ENCODE data around the gene CADPS.

The CADPS gene

GRCh38 chr3:62678841-62679240, 196.4 kb downstream of the CADPS start:
- DNase-seq: no peak

- no peak for DNase-seq
Measured at GRCh38 chr3:62677926-62678325, 197.3 kb downstream of the CADPS start.

GRCh38 chr3:62676689-62677271, 198.4 kb downstream of the CADPS start:
- no peak for DNase-seq

GRCh38 chr3:62675492-62675891, 199.7 kb downstream of the CADPS start:
- DNase-seq: no peak

GRCh38 chr3:62672988-62673313, 202.3 kb downstream of the CADPS start:
- no peak for DNase-seq

GRCh38 chr3:62672270-62672987, 202.8 kb downstream of the CADPS start:
- no peak for DNase-seq

GRCh38 chr3:62670351-62670750, 204.9 kb downstream of the CADPS start:
- DNase-seq: no peak

GRCh38 chr3:62669161-62669560, 206.1 kb downstream of the CADPS start:
- no peak for DNase-seq

- DNase-seq: no peak
Measured at GRCh38 chr3:62667714-62668113, 207.5 kb downstream of the CADPS start.

GRCh38 chr3:62665627-62666437, 209.4 kb downstream of the CADPS start:
- no peak for DNase-seq

GRCh38 chr3:62662677-62663076, 212.5 kb downstream of the CADPS start:
- DNase-seq: no peak

- no peak for DNase-seq
Measured at GRCh38 chr3:62659660-62660059, 215.6 kb downstream of the CADPS start.

- DNase-seq: no peak
Measured at GRCh38 chr3:62655691-62656063, 219.5 kb downstream of the CADPS start.

GRCh38 chr3:62655056-62655690, 220.0 kb downstream of the CADPS start:
- no peak for DNase-seq

GRCh38 chr3:62653796-62654195, 221.4 kb downstream of the CADPS start:
- DNase-seq: no peak

- DNase-seq: no peak
Measured at GRCh38 chr3:62647711-62648110, 227.5 kb downstream of the CADPS start.

- DNase-seq: no peak
Measured at GRCh38 chr3:62644493-62644892, 230.7 kb downstream of the CADPS start.

GRCh38 chr3:62638316-62638715, 236.9 kb downstream of the CADPS start:
- no peak for DNase-seq

GRCh38 chr3:62636235-62636826, 238.9 kb downstream of the CADPS start:
- no peak for DNase-seq

- DNase-seq: no peak
Measured at GRCh38 chr3:62632510-62633294, 242.5 kb downstream of the CADPS start.

- DNase-seq: no peak
Measured at GRCh38 chr3:62631488-62631887, 243.7 kb downstream of the CADPS start.

- no peak for DNase-seq
Measured at GRCh38 chr3:62630664-62631063, 244.6 kb downstream of the CADPS start.
